Spleen (tissue), 7 donors: ENCODE measurements around the gene FOXRED2.

Source experiments
- POLR2A ChIP-seq, 3 donors: fragments of 450-650 bp; IDR thresholded peaks; one replicate each; pipeline ENCODE4 v1.5.1; 2017; ENCODE audit warnings: antibody characterized with exemption in 3 of 3, mild to moderate bottlenecking in 1 of 3
- POLR2AphosphoS5 ChIP-seq, 3 donors: sonication (generic); formaldehyde crosslinking; IDR thresholded peaks; one replicate each; pipeline ENCODE4 v1.5.1; 2017; ENCODE audit warnings: antibody characterized with exemption in 3 of 3
- TF ChIP-seq, protein P1 (sequence below), 11 experiments: fragments of 200-600 bp in 7 of 11; fragments of 450-650 bp in 4 of 11; sonication (generic) in 4 of 11; IDR thresholded peaks in 8 of 11; conservative IDR thresholded peaks in 3 of 11; 1 replicate in 7 of 11; 2 replicates in 4 of 11; pipeline versions ENCODE4 v1.4.0 to v1.8.0; 2016 to 2021; ENCODE audit warnings: antibody characterized with exemption in 11 of 11, inconsistent platforms in 4 of 11, mild to moderate bottlenecking in 1 of 11
- donor health status: DM: no; HTN: no; CAD: no; lungs with moderate emphysema.
- donor health status: DM: no; HTN: no; CAD: no.
- donor health status: DM: no; HTN: no; CAD: no.

DNA sequence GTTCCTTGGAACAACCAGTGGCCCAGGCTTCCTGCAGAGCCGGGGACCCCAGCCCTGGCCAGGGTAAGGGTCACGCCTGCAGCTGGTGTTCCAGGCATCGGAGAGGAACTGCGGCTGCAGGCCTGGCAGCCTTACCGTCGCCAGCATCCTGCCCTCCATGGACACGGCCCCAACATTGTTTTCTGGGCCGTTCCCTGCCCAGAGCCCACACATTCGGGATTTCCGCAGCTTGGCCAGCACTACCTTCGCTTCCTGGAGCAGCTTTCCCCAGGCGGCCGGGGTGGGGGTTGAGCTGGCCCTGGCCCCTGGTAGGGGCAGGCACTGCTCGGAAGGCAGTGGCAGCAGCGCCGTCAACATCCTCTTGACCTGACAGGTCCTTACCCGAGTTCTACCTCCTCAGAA lies 43.1 kb downstream of the FOXRED2 start:
- TF ChIP-seq, protein P1, sequence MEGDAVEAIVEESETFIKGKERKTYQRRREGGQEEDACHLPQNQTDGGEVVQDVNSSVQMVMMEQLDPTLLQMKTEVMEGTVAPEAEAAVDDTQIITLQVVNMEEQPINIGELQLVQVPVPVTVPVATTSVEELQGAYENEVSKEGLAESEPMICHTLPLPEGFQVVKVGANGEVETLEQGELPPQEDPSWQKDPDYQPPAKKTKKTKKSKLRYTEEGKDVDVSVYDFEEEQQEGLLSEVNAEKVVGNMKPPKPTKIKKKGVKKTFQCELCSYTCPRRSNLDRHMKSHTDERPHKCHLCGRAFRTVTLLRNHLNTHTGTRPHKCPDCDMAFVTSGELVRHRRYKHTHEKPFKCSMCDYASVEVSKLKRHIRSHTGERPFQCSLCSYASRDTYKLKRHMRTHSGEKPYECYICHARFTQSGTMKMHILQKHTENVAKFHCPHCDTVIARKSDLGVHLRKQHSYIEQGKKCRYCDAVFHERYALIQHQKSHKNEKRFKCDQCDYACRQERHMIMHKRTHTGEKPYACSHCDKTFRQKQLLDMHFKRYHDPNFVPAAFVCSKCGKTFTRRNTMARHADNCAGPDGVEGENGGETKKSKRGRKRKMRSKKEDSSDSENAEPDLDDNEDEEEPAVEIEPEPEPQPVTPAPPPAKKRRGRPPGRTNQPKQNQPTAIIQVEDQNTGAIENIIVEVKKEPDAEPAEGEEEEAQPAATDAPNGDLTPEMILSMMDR (IDR thresholded peaks at IDR 0.05 in 8 of 11, conservative IDR thresholded peaks at IDR 0.05 in 3 of 11): no peak
- TF ChIP-seq POLR2A (IDR thresholded peaks at IDR 0.05): no peak
- TF ChIP-seq POLR2AphosphoS5 (IDR thresholded peaks at IDR 0.05): peak; percentile 82 to 91 (median 90)
